BLaER1 (cell line): ENCODE data around the gene GMEB2.

Experiments
- H3K27ac ChIP-seq: shearing (Covaris generic); formaldehyde crosslinking; 2 replicates; pipeline ENCODE4 v1.8.1; 2022
- H3K27me3 ChIP-seq: shearing (Covaris generic); formaldehyde crosslinking; 2 replicates; pipeline ENCODE4 v1.8.1; 2022
- H3K36me3 ChIP-seq: shearing (Covaris generic); formaldehyde crosslinking; 2 replicates; pipeline ENCODE4 v1.8.1; 2022
- H3K4me1 ChIP-seq: shearing (Covaris generic); formaldehyde crosslinking; 2 replicates; pipeline ENCODE4 v1.8.1; 2022
- H3K4me2 ChIP-seq: shearing (Covaris generic); formaldehyde crosslinking; 2 replicates; pipeline ENCODE4 v1.8.1; 2022
- H3K4me3 ChIP-seq: shearing (Covaris generic); formaldehyde crosslinking; 2 replicates; pipeline ENCODE4 v1.8.1; 2022
- H3K9ac ChIP-seq: shearing (Covaris generic); formaldehyde crosslinking; 2 replicates; pipeline ENCODE4 v1.8.1; 2022
- H3K9me3 ChIP-seq: shearing (Covaris generic); formaldehyde crosslinking; 2 replicates; pipeline ENCODE4 v1.8.1; 2022
- H4K20me1 ChIP-seq: shearing (Covaris generic); formaldehyde crosslinking; 2 replicates; pipeline ENCODE4 v1.8.1; 2022
- Cebpa-rat ChIP-seq: shearing (Covaris generic); IDR thresholded peaks from 2 replicates; pipeline ENCODE4 v1.8.1; 2022

The GMEB2 gene

DNA sequence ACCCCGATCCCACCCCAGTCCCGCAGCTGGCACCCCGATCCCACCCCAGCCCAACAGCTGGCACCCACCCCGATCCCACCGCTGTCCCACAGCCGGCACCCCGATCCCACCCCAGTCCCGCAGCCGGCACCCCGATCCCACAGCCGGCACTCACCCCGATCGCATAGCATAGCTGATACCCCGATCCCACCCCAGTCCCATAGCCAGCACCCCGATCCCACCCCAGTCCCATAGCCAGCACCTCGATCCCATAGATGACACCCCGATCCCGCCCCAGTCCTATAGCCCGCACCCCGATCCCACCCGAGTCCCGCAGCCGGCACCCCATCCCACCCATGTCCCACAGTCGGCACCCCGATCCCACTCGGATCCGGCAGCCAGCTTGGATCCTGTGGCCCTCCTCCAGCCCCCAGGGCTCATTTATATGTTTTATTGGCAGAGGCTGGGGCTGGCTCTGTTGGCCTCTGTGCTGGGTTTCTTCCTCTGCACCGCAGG is 897 bp upstream of the GMEB2 start:
- no peaks in the 10 kb centered on the region for H4K20me1 ChIP-seq
- TF ChIP-seq Cebpa-rat: no peak
- peak overlapping the region; percentile 94 for H3K4me2 ChIP-seq
- peak overlapping the region; percentile 97 for H3K4me3 ChIP-seq
- H3K36me3 ChIP-seq: peaks cover 4% of the 10 kb centered on the region; the same call in 1 of the 2 replicates
- peak overlapping the region; percentile 96 for H3K9ac ChIP-seq
- peak overlapping the region; percentile 99 for H3K27ac ChIP-seq
- no peaks in the 10 kb centered on the region for H3K27me3 ChIP-seq
- H3K9me3 ChIP-seq: no peaks in the 10 kb centered on the region
- H3K4me1 ChIP-seq: peaks cover 64% of the 10 kb centered on the region

DNA sequence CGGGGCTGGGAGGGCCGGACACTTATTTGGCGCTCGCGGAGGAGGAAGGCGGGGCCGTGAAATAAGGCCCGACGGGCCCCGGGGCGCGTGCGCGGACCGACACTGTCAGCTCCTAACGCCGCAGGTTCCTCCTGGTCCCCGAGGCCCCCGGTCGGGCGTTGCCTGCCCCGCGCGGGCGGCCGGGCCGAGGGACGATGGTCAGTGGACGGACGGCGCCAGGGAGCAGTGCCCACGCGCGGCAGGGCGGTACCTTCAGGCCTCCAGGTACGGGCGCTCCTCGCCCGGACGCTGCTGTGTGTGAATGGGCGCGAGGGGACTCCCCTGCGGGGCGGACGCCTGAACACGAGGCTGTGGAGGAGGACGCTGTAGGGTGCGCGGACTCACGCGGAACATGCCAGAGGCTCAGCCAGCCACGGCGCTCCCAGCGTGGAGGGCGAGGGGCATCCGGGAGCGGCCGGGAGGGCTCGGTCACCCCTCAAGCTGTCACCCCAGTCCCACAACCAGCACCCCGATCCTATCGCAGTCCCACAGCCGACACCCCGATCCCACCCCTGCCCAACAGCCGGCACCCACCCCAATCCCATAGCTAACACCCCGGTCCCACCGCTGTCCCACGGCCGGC is 339 bp upstream of the GMEB2 start:
- Histone ChIP-seq H3K36me3 (peaks cover 9% of the 10 kb centered on the region; the same call in 1 of the 2 replicates), H3K27me3 (no peaks in the 10 kb centered on the region), H3K4me1 (peaks cover 66% of the 10 kb centered on the region), H3K4me3 (peak overlapping the region; percentile 97), H3K27ac (peak overlapping the region; percentile 99), H3K9ac (peak overlapping the region; percentile 96), H3K9me3 (no peaks in the 10 kb centered on the region), H3K4me2 (peak overlapping the region; percentile 94), H4K20me1 (no peaks in the 10 kb centered on the region)
- no peak for TF ChIP-seq Cebpa-rat

DNA sequence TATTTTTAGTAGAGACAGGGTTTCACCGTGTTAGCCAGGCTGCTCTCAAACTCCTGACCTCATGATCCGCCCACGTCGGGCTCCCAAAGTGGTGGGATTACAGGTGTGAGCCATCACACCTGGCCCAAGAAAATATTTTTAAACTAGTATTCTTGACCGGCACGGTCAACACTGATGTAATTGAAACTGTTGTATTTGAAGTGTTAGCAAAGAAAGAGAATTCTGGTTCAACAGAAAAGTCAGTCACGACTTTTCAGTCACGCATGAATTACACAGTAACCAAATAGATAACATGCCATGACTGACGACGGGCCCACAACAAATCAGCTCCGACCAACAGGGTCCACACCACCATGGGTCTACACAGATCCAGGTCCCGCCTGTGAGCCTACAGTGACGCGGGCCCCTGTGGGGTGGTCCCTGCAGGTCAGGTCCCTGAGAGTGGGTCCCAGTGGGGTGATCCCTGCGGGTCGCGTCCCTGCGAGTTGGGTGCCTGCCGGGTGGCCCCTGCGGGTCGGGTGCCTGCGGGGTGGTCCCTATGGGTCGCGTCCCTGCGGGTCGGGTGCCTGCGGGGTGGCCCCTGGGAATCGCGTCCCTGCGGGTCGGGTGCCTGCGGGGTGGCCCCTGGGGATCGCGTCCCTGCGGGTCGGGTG is 1.0 kb downstream of the GMEB2 start:
- Histone ChIP-seq H3K27me3 (no peaks in the 10 kb centered on the region), H4K20me1 (peaks cover 2% of the 10 kb centered on the region; the same call in 1 of the 2 replicates), H3K36me3 (peaks cover 11% of the 10 kb centered on the region; the same call in 1 of the 2 replicates), H3K9ac (peak overlapping the region; percentile 96), H3K9me3 (no peaks in the 10 kb centered on the region), H3K4me2 (peak overlapping the region; percentile 92), H3K4me3 (peak overlapping the region; percentile 97), H3K27ac (peak overlapping the region; percentile 99), H3K4me1 (peaks cover 68% of the 10 kb centered on the region)
- TF ChIP-seq Cebpa-rat: no peak

DNA sequence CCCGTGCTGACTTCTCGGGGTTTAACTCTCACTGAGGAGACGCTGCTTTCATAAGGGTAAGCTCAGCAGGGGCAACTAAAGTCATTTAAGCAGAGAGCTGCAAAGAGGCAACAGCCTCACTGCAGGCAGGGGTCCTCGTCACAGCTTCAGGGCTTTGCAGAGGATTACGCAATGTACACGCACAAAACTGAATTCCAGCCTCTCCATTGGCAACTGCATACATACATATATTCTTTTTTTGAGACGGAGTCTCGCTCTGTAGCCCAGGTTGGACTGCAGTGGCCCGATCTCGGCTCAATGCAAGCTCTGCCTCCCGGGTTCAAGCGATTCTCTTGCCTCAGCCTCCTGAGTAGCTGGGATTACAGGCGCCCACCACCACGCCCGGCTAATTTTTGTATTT is 2.4 kb downstream of the GMEB2 start:
- H3K27me3 ChIP-seq: no peaks in the 10 kb centered on the region
- no peaks in the 10 kb centered on the region for H3K9me3 ChIP-seq
- no peak overlapping the region for H3K27ac ChIP-seq
- no peak overlapping the region for H3K4me3 ChIP-seq
- H3K4me2 ChIP-seq: peak overlapping the region; percentile 92
- peaks cover 75% of the 10 kb centered on the region for H3K4me1 ChIP-seq
- H4K20me1 ChIP-seq: peaks cover 16% of the 10 kb centered on the region
- H3K36me3 ChIP-seq: peaks cover 20% of the 10 kb centered on the region
- peak; percentile 99 for TF ChIP-seq Cebpa-rat
- no peak overlapping the region for H3K9ac ChIP-seq

DNA sequence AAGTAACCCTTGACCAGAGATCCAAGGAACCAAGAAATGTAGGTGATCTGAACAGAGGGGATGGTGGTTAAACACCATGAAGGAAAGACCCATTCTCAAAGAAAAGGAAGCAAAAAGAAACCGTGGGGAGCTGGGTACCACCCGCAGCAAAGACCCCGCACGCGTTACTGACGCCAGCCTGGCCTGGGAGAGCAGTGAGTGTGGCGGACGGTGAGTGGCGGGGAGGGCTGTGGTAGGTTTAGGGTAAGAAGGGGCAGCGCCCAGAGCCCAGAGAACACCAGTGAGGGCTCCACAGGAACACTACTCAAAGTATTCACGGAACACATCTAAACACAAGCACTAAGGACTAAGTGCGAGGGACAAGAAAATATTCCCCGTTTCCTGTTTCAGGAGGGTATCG is 4.2 kb downstream of the GMEB2 start:
- H3K27ac ChIP-seq: no peak overlapping the region; the same call in 1 of the 2 replicates
- H3K36me3 ChIP-seq: peaks cover 37% of the 10 kb centered on the region
- no peak overlapping the region for H3K9ac ChIP-seq

DNA sequence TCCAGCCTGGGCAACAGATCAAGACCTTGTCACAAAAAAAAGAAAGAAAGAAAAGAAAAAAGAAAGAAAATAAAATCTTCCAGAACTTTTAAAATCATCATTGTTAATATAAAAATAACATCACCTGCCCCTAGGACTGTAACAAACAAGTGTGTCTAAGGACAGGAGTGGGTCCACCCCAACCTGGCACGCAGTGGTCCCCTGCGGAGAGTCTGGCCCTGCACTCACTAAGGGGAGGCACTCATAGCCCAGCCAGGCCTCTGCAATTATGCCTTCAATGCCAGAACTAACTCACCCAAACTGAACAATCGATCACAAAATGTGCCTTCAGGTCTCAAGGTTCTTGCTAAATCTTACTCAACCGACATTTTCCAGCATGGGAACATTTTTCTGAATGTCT is 4.8 kb downstream of the GMEB2 start:
- Histone ChIP-seq H3K4me2 (peak overlapping the region; percentile 29), H4K20me1 (peaks cover 40% of the 10 kb centered on the region)
- TF ChIP-seq Cebpa-rat: no peak

More for the DNA sequence above, 4.2 kb downstream of the GMEB2 start:
- peak overlapping the region; percentile 29 for H3K4me2 ChIP-seq
- no peak overlapping the region for H3K4me3 ChIP-seq
- no peaks in the 10 kb centered on the region for H3K27me3 ChIP-seq
- no peak for TF ChIP-seq Cebpa-rat
- no peaks in the 10 kb centered on the region for H3K9me3 ChIP-seq
- peaks cover 34% of the 10 kb centered on the region for H4K20me1 ChIP-seq
- H3K4me1 ChIP-seq: peaks cover 81% of the 10 kb centered on the region

DNA sequence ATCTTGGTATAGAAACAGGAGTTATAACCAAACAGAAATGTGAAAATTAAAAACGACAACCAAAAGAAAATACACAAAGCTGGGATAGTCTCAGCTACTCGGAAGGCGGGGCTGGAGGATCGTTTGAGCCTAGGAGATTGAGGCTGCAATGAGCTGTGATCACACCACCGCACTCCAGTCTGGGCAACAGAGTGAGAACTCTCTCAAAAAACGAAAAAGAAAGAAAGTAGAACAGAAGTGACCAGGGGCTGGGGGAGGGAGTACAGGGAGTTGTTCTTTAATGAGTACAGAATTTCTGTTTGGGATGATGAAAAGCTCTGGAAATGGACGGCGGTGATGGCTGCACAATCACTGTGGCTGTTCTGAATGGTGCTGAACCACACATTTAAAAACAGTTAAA is 5.9 kb downstream of the GMEB2 start:
- Histone ChIP-seq H3K4me2 (peak overlapping the region; percentile 37; the same call in 1 of the 2 replicates), H3K36me3 (peaks cover 55% of the 10 kb centered on the region), H3K27ac (no peak overlapping the region), H4K20me1 (peaks cover 41% of the 10 kb centered on the region), H3K4me3 (no peak overlapping the region), H3K4me1 (peaks cover 95% of the 10 kb centered on the region), H3K9me3 (no peaks in the 10 kb centered on the region), H3K27me3 (no peaks in the 10 kb centered on the region), H3K9ac (no peak overlapping the region)
- no peak for TF ChIP-seq Cebpa-rat

More for the DNA sequence above, 4.8 kb downstream of the GMEB2 start:
- H3K27me3 ChIP-seq: no peaks in the 10 kb centered on the region
- H3K27ac ChIP-seq: no peak overlapping the region; the same call in 1 of the 2 replicates
- H3K9me3 ChIP-seq: no peaks in the 10 kb centered on the region
- peaks cover 44% of the 10 kb centered on the region for H3K36me3 ChIP-seq
- H3K4me3 ChIP-seq: no peak overlapping the region
- no peak overlapping the region for H3K9ac ChIP-seq
- H3K4me1 ChIP-seq: peaks cover 87% of the 10 kb centered on the region

DNA sequence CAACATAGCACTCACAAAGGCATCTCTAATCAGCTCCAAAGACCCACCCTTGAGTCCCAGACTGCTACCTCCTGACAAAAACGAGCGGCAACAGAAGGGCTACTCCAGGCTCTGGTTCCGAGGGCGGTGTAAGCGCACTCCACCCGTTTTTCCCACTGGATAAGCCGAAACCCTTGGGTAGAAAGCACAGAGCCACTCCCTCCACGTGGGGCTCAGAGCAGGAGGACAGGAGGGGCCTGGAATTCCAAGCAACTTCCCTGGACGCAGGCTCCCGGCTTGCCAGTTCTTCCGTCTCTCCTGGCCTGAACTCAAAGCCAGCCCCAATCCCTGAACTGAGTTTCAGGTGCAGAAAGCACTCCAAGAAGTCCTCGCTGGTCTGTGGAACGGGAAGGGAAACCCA is 7.4 kb downstream of the GMEB2 start:
- peaks cover 41% of the 10 kb centered on the region for H4K20me1 ChIP-seq
- H3K27ac ChIP-seq: peak overlapping the region; percentile 33; the same call in 1 of the 2 replicates

DNA sequence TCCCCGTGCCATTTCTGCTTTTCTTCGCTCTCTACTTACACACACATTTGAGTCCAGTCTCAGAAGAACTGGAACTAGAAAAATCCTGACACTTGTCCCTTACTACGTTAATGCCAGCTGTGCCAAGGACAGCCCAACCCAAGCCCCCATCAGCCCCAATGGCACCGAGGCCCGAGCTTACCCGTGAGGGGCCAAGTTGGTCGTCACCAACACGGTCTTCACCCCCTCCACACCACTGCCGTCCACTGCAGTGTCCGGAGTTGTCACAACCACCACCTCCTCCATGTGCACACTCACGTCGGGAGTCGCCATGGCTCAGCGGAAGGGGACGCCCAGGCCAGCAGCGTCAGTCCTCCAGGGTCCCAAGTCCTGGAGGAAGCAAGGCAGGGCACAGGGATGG is 7.8 kb downstream of the GMEB2 start:
- peak overlapping the region; percentile 29; the same call in 1 of the 2 replicates for H3K9ac ChIP-seq
- H3K27me3 ChIP-seq: no peaks in the 10 kb centered on the region
- no peaks in the 10 kb centered on the region for H3K9me3 ChIP-seq
- H3K27ac ChIP-seq: 0 out of 2 replicates have a peak overlapping the region, but pooled peaks have one; percentile 33
- H3K4me2 ChIP-seq: no peak overlapping the region
- H4K20me1 ChIP-seq: peaks cover 41% of the 10 kb centered on the region
- no peak for TF ChIP-seq Cebpa-rat
- H3K4me1 ChIP-seq: peaks cover 94% of the 10 kb centered on the region
- H3K4me3 ChIP-seq: no peak overlapping the region
- peaks cover 59% of the 10 kb centered on the region for H3K36me3 ChIP-seq

More for the DNA sequence above, 7.4 kb downstream of the GMEB2 start:
- peak overlapping the region; percentile 37 for H3K4me2 ChIP-seq
- H3K4me3 ChIP-seq: no peak overlapping the region
- peak overlapping the region; percentile 29; the same call in 1 of the 2 replicates for H3K9ac ChIP-seq
- peaks cover 59% of the 10 kb centered on the region for H3K36me3 ChIP-seq
- no peaks in the 10 kb centered on the region for H3K9me3 ChIP-seq
- H3K27me3 ChIP-seq: no peaks in the 10 kb centered on the region
- TF ChIP-seq Cebpa-rat: no peak
- H3K4me1 ChIP-seq: peaks cover 95% of the 10 kb centered on the region
